ENCODE measurements around the gene NF1. TPM values are rescaled to one million over a fixed set of nuclear protein-coding genes. Genes with fewer than 3 reads are reported as not detected.

NF1 gene
- total and polyA plus RNA-seq, 11 donors: 6.8 to 82.0 (median 51.4) TPM

- ATAC-seq (no peak), DNase-seq (no peak)
- Histone ChIP-seq H3K36me3 (peaks cover 0 to 11% (median 7%) of the 10 kb centered on the region in 9 donors), H3K4me3 (no peak overlapping the region), H3K4me1 (peaks cover 0 to 9% (median 1%) of the 10 kb centered on the region in 12 donors), H3K27ac (no peak overlapping the region), H3K9me3 (no peaks in the 10 kb centered on the region), H3K27me3 (peaks cover 0 to 20% (median 11%) of the 10 kb centered on the region in 9 donors)
- TF ChIP-seq, protein P1, sequence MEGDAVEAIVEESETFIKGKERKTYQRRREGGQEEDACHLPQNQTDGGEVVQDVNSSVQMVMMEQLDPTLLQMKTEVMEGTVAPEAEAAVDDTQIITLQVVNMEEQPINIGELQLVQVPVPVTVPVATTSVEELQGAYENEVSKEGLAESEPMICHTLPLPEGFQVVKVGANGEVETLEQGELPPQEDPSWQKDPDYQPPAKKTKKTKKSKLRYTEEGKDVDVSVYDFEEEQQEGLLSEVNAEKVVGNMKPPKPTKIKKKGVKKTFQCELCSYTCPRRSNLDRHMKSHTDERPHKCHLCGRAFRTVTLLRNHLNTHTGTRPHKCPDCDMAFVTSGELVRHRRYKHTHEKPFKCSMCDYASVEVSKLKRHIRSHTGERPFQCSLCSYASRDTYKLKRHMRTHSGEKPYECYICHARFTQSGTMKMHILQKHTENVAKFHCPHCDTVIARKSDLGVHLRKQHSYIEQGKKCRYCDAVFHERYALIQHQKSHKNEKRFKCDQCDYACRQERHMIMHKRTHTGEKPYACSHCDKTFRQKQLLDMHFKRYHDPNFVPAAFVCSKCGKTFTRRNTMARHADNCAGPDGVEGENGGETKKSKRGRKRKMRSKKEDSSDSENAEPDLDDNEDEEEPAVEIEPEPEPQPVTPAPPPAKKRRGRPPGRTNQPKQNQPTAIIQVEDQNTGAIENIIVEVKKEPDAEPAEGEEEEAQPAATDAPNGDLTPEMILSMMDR (IDR thresholded peaks at IDR 0.05): no peak
- intact Hi-C loops (cut with DNase I): loop anchor here in 3 of 10 donors (5.0 kb wide), 2 partner anchors 136 to 141 kb away; no protein-coding TSS in a partner anchor
- WGBS, 4 donors: 90 to 94% (median 94%) methylated on average over 3 of the region's 3 CpGs
Observed at GRCh38 chr17:31386542-31387075, 291.8 kb downstream of the NF1 start.

- 76 to 86% (median 82%) methylated on average over 12 of the region's 12 CpGs for WGBS, 4 donors
- DNase-seq: no peak
- no peak for ATAC-seq
- H3K4me3 ChIP-seq: no peak overlapping the region
- peaks cover 7 to 28% (median 17%) of the 10 kb centered on the region in 9 donors for H3K27me3 ChIP-seq
- no peak overlapping the region for H3K27ac ChIP-seq
- no peaks in the 10 kb centered on the region for H3K9me3 ChIP-seq
- TF ChIP-seq, protein P1 (IDR thresholded peaks at IDR 0.05): no peak
- TF ChIP-seq POLR2A (IDR thresholded peaks at IDR 0.05): no peak
- intact Hi-C loops (cut with DNase I): loop anchor here in 3 of 10 donors (5.0 kb wide), 2 partner anchors 135 to 140 kb away; no protein-coding TSS in a partner anchor
- H3K36me3 ChIP-seq: peaks cover 0 to 3% (median 0%) of the 10 kb centered on the region in 9 donors
- peaks cover 0 to 16% (median 6%) of the 10 kb centered on the region in 12 donors for H3K4me1 ChIP-seq
Observed at GRCh38 chr17:31387438-31387837, 292.7 kb downstream of the NF1 start.

DNA sequence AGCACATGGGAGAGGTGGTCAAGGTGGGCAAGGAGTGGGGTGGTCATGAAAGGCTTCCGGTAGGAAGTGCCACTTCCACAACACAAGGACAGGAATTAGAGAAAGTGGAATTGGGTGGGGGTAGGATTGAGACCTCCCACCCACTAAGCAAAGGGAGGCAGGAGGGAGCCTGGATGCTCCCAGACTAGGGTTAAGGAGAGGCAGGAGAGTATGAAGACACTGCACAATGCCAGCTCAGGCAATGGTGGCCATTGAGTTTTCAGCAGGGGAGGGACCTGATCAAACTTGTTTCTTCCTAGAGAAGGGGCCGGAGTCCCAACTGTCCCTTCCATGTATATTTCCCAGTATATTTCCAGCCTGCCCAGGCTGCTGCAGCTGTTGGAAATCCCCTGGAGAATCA, 293.6 kb downstream of the NF1 start:
- H3K27me3 ChIP-seq: peaks cover 9 to 37% (median 26%) of the 10 kb centered on the region in 9 donors
- intact Hi-C loops (cut with DNase I): loop anchor here in 5 of 10 donors (2.0 to 5.0 kb wide), 3 partner anchors 134 to 139 kb away; no protein-coding TSS in a partner anchor
- DNase-seq (no peak), ATAC-seq (no peak)
- H3K36me3 ChIP-seq: no peaks in the 10 kb centered on the region
- H3K4me3 ChIP-seq: no peak overlapping the region
- no peaks in the 10 kb centered on the region for H3K9me3 ChIP-seq
- WGBS, 4 donors: 64 to 78% (median 71%) methylated on average over 2 of the region's 2 CpGs
- H3K27ac ChIP-seq: no peak overlapping the region
- peaks cover 0 to 18% (median 7%) of the 10 kb centered on the region in 12 donors for H3K4me1 ChIP-seq
- TF ChIP-seq, protein P1 (IDR thresholded peaks at IDR 0.05): no peak
- TF ChIP-seq POLR2A (IDR thresholded peaks at IDR 0.05): no peak

- H3K27me3 ChIP-seq: peaks cover 9 to 41% (median 33%) of the 10 kb centered on the region in 9 donors
- WGBS, 4 donors: 46 to 66% (median 54%) methylated on average over 12 to 18 of the region's 18 CpGs
- intact Hi-C loops (cut with DNase I): loop anchor here in 6 of 10 donors (1.0 to 5.0 kb wide), 4 partner anchors 133 to 138 kb away; no protein-coding TSS in a partner anchor
- no peak overlapping the region for H3K27ac ChIP-seq
- ATAC-seq (peak in 2 of 4 donors; percentile 45 to 51), DNase-seq (peak in 1 of 5 donors; percentile 18)
- H3K9me3 ChIP-seq: no peaks in the 10 kb centered on the region
- H3K4me1 ChIP-seq: peaks cover 0 to 18% (median 7%) of the 10 kb centered on the region in 12 donors
- TF ChIP-seq, protein P1 (IDR thresholded peaks at IDR 0.05): peak; percentile 45 to 68 (median 59)
- TF ChIP-seq POLR2A (IDR thresholded peaks at IDR 0.05): no peak
- no peak overlapping the region for H3K4me3 ChIP-seq
- H3K36me3 ChIP-seq: no peaks in the 10 kb centered on the region
Observed at GRCh38 chr17:31388770-31389656, 294.2 kb downstream of the NF1 start.

Data from heart left ventricle (tissue), 16 donors.